H1 (cell line): Measurements from ENCODE around the gene SERGEF. TPM values are rescaled to one million over a fixed set of nuclear protein-coding genes. Genes with fewer than 3 reads are reported as not detected.

Source experiments
- CTCF ChIA-PET: fragments of 300-600 bp; sonication (Branson Sonifier 250); formaldehyde crosslinking; loops from one replicate; lab custom pipeline; 2021; ENCODE audit not compliant: partially characterized antibody; lab: Charles Lee
- POLR2A ChIA-PET: fragments of 300-600 bp; sonication (Branson Sonifier 250); formaldehyde crosslinking; loops from one replicate; lab custom pipeline; 2021; ENCODE audit warnings: inconsistent platforms; ENCODE audit not compliant: partially characterized antibody; lab: Charles Lee
- DNase-seq, 2 experiments: peaks; one replicate each; pipeline versions ENCODE4 v3.0.0 to v3.0.0-alpha.2; 2010 to 2022; ENCODE audit warnings: low spot score in 2 of 2, low read depth in 1 of 2, mixed read lengths in 1 of 2
- FAIRE-seq: peaks from 2 replicates; lab custom pipeline; 2011; peaks lifted over from hg19 to GRCh38; lab: Jason Lieb, UNC
- H2AFZ ChIP-seq: 2 replicates; pipeline ENCODE4 v1.8.1; 2012; ENCODE audit warnings: low read length, inconsistent platforms
- H2AK5ac ChIP-seq: 2 replicates; pipeline ENCODE4 v1.6.1; 2013; ENCODE audit warnings: low read depth, low read length
- H2BK120ac ChIP-seq: replicated peaks from 2 replicates; pipeline ENCODE3; 2013; ENCODE audit warnings: low read depth, low read length, inconsistent platforms
- H2BK12ac ChIP-seq: 2 replicates; pipeline ENCODE4 v1.6.1; 2013; ENCODE audit warnings: low read depth, low read length
- H2BK15ac ChIP-seq: 2 replicates; pipeline ENCODE4 v1.6.1; 2013; ENCODE audit warnings: low read length
- H2BK20ac ChIP-seq: 2 replicates; pipeline ENCODE4 v1.6.1; 2013; ENCODE audit warnings: low read length
- H2BK5ac ChIP-seq: 2 replicates; pipeline ENCODE4 v1.6.1; 2013; ENCODE audit warnings: low read depth, low read length
- H3K14ac ChIP-seq: 2 replicates; pipeline ENCODE4 v1.6.1; 2013; ENCODE audit warnings: inconsistent platforms; ENCODE audit not compliant: insufficient read length
- H3K18ac ChIP-seq: 2 replicates; pipeline ENCODE4 v1.6.1; 2013; ENCODE audit warnings: low read length; ENCODE audit errors: extremely low read depth
- H3K23ac ChIP-seq: 2 replicates; pipeline ENCODE4 v1.6.1; 2013; ENCODE audit warnings: inconsistent platforms; ENCODE audit not compliant: insufficient read length
- H3K23me2 ChIP-seq: 2 replicates; pipeline ENCODE4 v1.6.1; 2013; ENCODE audit warnings: low read depth, low read length
- H3K27ac ChIP-seq: 2 replicates; pipeline ENCODE4 v1.6.1; 2011; ENCODE audit warnings: low read depth, low read length, inconsistent platforms
- H3K27me3 ChIP-seq, 4 experiments: replicated peaks in 1 of 4; 1 replicate in 1 of 4; 2 replicates in 3 of 4; pipeline versions ENCODE4 v1.6.1 to v1.8.1; 2011 to 2013; ENCODE audit warnings: low read length in 3 of 4, mild to moderate bottlenecking in 3 of 4, inconsistent platforms in 2 of 4, mixed read lengths in 2 of 4, moderate library complexity in 1 of 4; ENCODE audit not compliant: control insufficient read depth in 3 of 4, insufficient read depth in 3 of 4; ENCODE audit errors: extremely low read depth in 1 of 4
- H3K36me3 ChIP-seq, 4 experiments: 2 replicates each; pipeline versions ENCODE4 v1.6.1 to v1.8.1; 2011 to 2013; ENCODE audit warnings: mild to moderate bottlenecking in 4 of 4, low read length in 3 of 4, moderate library complexity in 2 of 4, control low read depth in 1 of 4, inconsistent platforms in 1 of 4; ENCODE audit not compliant: insufficient read depth in 4 of 4, control insufficient read depth in 2 of 4
- H3K4ac ChIP-seq: replicated peaks from 2 replicates; pipeline ENCODE3; 2013; ENCODE audit warnings: low read length, low read depth, mixed read lengths, inconsistent platforms; ENCODE audit not compliant: insufficient read length
- H3K4me1 ChIP-seq, 4 experiments: replicated peaks in 1 of 4; 1 replicate in 1 of 4; 2 replicates in 3 of 4; pipeline versions ENCODE4 v1.6.1 to v1.8.1; 2011 to 2013; ENCODE audit warnings: low read length in 3 of 4, inconsistent platforms in 2 of 4, mixed read lengths in 1 of 4; ENCODE audit not compliant: insufficient read depth in 4 of 4, control insufficient read depth in 3 of 4
- H3K4me2 ChIP-seq, 2 experiments: 2 replicates each; pipeline versions ENCODE4 v1.6.1 to v1.8.1; 2011 to 2013; ENCODE audit warnings: low read depth in 2 of 2, low read length in 2 of 2, control low read depth in 1 of 2, inconsistent platforms in 1 of 2, mild to moderate bottlenecking in 1 of 2; ENCODE audit not compliant: insufficient read depth in 1 of 2
- H3K4me3 ChIP-seq, 4 experiments: fragments of 200-600, 300-600 bp in 1 of 4; sonication (generic), shearing (Covaris generic), sonication (Bioruptor Twin) in 1 of 4; 2 replicates each; pipeline versions ENCODE4 v1.5.1 to v1.8.1; 2011 to 2016; ENCODE audit warnings: low read length in 4 of 4, low read depth in 3 of 4, control low read depth in 2 of 4, inconsistent platforms in 2 of 4, mild to moderate bottlenecking in 2 of 4, mixed read lengths in 1 of 4, moderate library complexity in 1 of 4; ENCODE audit not compliant: insufficient read depth in 2 of 4; ENCODE audit errors: extremely low read depth in 1 of 4
- H3K56ac ChIP-seq: replicated peaks from 2 replicates; pipeline ENCODE3; 2013; ENCODE audit warnings: low read depth, mild to moderate bottlenecking, mixed read lengths, low read length, inconsistent platforms; ENCODE audit not compliant: insufficient read length
- H3K79me1 ChIP-seq: 2 replicates; pipeline ENCODE4 v1.6.1; 2013; ENCODE audit warnings: low read depth, low read length, control low read depth
- H3K79me2 ChIP-seq, 2 experiments: 2 replicates each; pipeline versions ENCODE4 v1.6.1 to v1.8.1; 2012 to 2013; ENCODE audit warnings: low read length in 2 of 2, mild to moderate bottlenecking in 2 of 2, inconsistent platforms in 1 of 2; ENCODE audit not compliant: insufficient read depth in 2 of 2, control insufficient read depth in 1 of 2
- H3K9ac ChIP-seq, 4 experiments: replicated peaks in 1 of 4; 1 replicate in 1 of 4; 2 replicates in 3 of 4; pipeline versions ENCODE4 v1.6.1 to v1.8.1; 2011 to 2013; ENCODE audit warnings: low read depth in 3 of 4, low read length in 3 of 4, control low read depth in 2 of 4, mild to moderate bottlenecking in 2 of 4, moderate library complexity in 2 of 4, inconsistent platforms in 1 of 4; ENCODE audit errors: extremely low read depth in 1 of 4
- H3K9me3 ChIP-seq, 2 experiments: 2 replicates each; pipeline versions ENCODE4 v1.6.1 to v1.8.1; 2012 to 2013; ENCODE audit warnings: mild to moderate bottlenecking in 2 of 2, moderate library complexity in 2 of 2, control low read depth in 1 of 2, inconsistent platforms in 1 of 2, low read depth in 1 of 2, low read length in 1 of 2, mixed read lengths in 1 of 2; ENCODE audit not compliant: insufficient read depth in 2 of 2
- H4K20me1 ChIP-seq, 2 experiments: replicated peaks in 1 of 2; 2 replicates each; pipeline versions ENCODE3 to v1.8.1; 2011 to 2013; ENCODE audit warnings: inconsistent platforms in 2 of 2, low read length in 2 of 2, mild to moderate bottlenecking in 1 of 2; ENCODE audit not compliant: insufficient read depth in 2 of 2, control insufficient read depth in 1 of 2
- H4K5ac ChIP-seq: 2 replicates; pipeline ENCODE4 v1.6.1; 2013; ENCODE audit warnings: low read length, low read depth, mixed read lengths, inconsistent platforms; ENCODE audit not compliant: insufficient read length
- H4K8ac ChIP-seq: 2 replicates; pipeline ENCODE4 v1.8.0; 2013; ENCODE audit warnings: mild to moderate bottlenecking, moderate library complexity, low read length, inconsistent platforms; ENCODE audit not compliant: insufficient read depth; ENCODE audit errors: extremely low read depth
- H4K91ac ChIP-seq: replicated peaks from 2 replicates; pipeline ENCODE3; 2013; ENCODE audit warnings: low read length, mixed read lengths, inconsistent platforms; ENCODE audit not compliant: insufficient read length
- CEBPB ChIP-seq: IDR thresholded peaks from 2 replicates; pipeline ENCODE4 v1.6.1; 2012; ENCODE audit warnings: low read depth, low read length
- POLR2AphosphoS5 ChIP-seq: IDR thresholded peaks from 2 replicates; pipeline ENCODE4 v1.6.1; 2011; ENCODE audit warnings: low read depth, low read length
- RAD21 ChIP-seq, 2 experiments: IDR thresholded peaks in 1 of 2; conservative IDR thresholded peaks in 1 of 2; 2 replicates each; pipeline ENCODE4 v1.6.1; 2011; ENCODE audit warnings: low read depth in 2 of 2, low read length in 2 of 2, improper control_type of control experiment in 1 of 2, inconsistent platforms in 1 of 2, mild to moderate bottlenecking in 1 of 2, moderate library complexity in 1 of 2
- SIN3A ChIP-seq, 2 experiments: IDR thresholded peaks in 1 of 2; conservative IDR thresholded peaks in 1 of 2; 2 replicates each; pipeline ENCODE4 v1.6.1; 2011 to 2012; ENCODE audit warnings: low read length in 2 of 2, improper control_type of control experiment in 1 of 2, low read depth in 1 of 2, mild to moderate bottlenecking in 1 of 2
- WGBS, 2 experiments: shearing (Covaris generic) in 1 of 2; methylation state at CpG; one replicate each; pipeline versions ENCODE4 v1.1.6 to v1.1.7; 2013 to 2015; ENCODE audit warnings: low lambda C conversion rate in 2 of 2, mixed read lengths in 2 of 2, inconsistent platforms in 1 of 2, low coverage in 1 of 2, missing lambda C conversion rate in 1 of 2; ENCODE audit not compliant: insufficient replicate concordance in 2 of 2, insufficient coverage in 1 of 2, insufficient read length in 1 of 2; ENCODE audit errors: extremely low coverage in 1 of 2, missing lambda C conversion rate in 1 of 2; 5-methylcytosine and 5-hydroxymethylcytosine counted together
- polyA plus RNA-seq, 7 experiments: library from polyadenylated mRNA; depleted of rRNA in 3 of 7; stranded (reverse) in 5 of 7; unstranded in 2 of 7; fragments of >200 nt in 5 of 7; fragments of 200-250 nt in 2 of 7; gene quantifications; 1 replicate in 5 of 7; 2 replicates in 1 of 7; 4 replicates in 1 of 7; pipeline versions ENCODE4 v1.2.1 to v1.2.3, GENCODE V29; 2011 to 2013; ENCODE audit warnings: missing spikeins in 2 of 7, mixed read lengths in 2 of 7
- total RNA-seq: library from RNA; stranded (reverse); fragmentation: NEBNext Ultra II Directional; extraction: Animal tissue kit (Norgen Biotek cat#: 25700); gene quantifications from 2 replicates; pipeline ENCODE4 v1.2.1, GENCODE V29; 2021

The SERGEF gene
- total and polyA plus RNA-seq, 2 of the 8 experiments (the other 6 are each of a cell fraction or from before 2014, with no cell fraction given): 16.6 to 28.8 TPM

- no peaks in the 10 kb centered on the region for H3K9me3 ChIP-seq
- H2BK15ac ChIP-seq: no peak overlapping the region
- H4K5ac ChIP-seq: no peak overlapping the region
- no peak overlapping the region for H3K14ac ChIP-seq
- H2AFZ ChIP-seq: no peak overlapping the region
- peaks cover 0 to 2% of the 10 kb centered on the region in 2 experiments for H4K20me1 ChIP-seq
- H3K79me1 ChIP-seq: no peaks in the 10 kb centered on the region
- H2BK5ac ChIP-seq: no peak overlapping the region
- no peak overlapping the region for H3K23ac ChIP-seq
- no peak overlapping the region for H2BK20ac ChIP-seq
- no peak overlapping the region for H2BK120ac ChIP-seq
- POLR2A ChIA-PET: interaction anchor here (0.6 kb wide), 1 partner anchor 71 kb away, joined by 4 read pairs; no protein-coding TSS in a partner anchor
- peak; percentile 9; the same call in 1 of the 2 replicates for TF ChIP-seq CEBPB
- 0 out of 4 replicates have a peak, but pooled peaks of 1 of the 2 experiments have one; percentile 12 for TF ChIP-seq RAD21 (IDR thresholded peaks at IDR 0.05 in 1 of 2, conservative IDR thresholded peaks at IDR 0.05 in 1 of 2; ENCODE audit: low read depth in 2 of 2, low read length in 2 of 2)
- TF ChIP-seq POLR2AphosphoS5: no peak
- no peak for TF ChIP-seq SIN3A (conservative IDR thresholded peaks at IDR 0.05 in 1 of 2, IDR thresholded peaks at IDR 0.05 in 1 of 2; ENCODE audit: low read depth in 1 of 2, low read length in 2 of 2)
- TF ChIP-seq, all 59 proteins: peak for 2
- H3K27me3 ChIP-seq: no peaks in the 10 kb centered on the region
- DNase-seq: no peak
- H3K56ac ChIP-seq: no peak overlapping the region
- no peak overlapping the region for H3K4me3 ChIP-seq
- H3K4me1 ChIP-seq: 0 out of 7 replicates have a peak, but pooled peaks cover 0 to 3% (median 0%) of the 10 kb centered on the region in 4 experiments
- H4K8ac ChIP-seq: no peak overlapping the region
- no peak overlapping the region for H2BK12ac ChIP-seq
- no peak overlapping the region for H3K9ac ChIP-seq
- no peak overlapping the region for H3K4me2 ChIP-seq
- H3K23me2 ChIP-seq: peaks cover 1% of the 10 kb centered on the region; the same call in 1 of the 2 replicates
- peaks cover 0 to 7% (median 3%) of the 10 kb centered on the region in 4 experiments; a peak in 5 of 8 replicates for H3K36me3 ChIP-seq
- no peak overlapping the region for H3K27ac ChIP-seq
- no peak overlapping the region for H3K4ac ChIP-seq
- no peaks in the 10 kb centered on the region for H3K79me2 ChIP-seq
- no peak for FAIRE-seq
- no peak overlapping the region for H3K18ac ChIP-seq
- WGBS, 2 experiments: 87% methylated on average over 4 of the region's 4 CpGs; no CpG with 5 or more reads in 1 of the 2 experiments
- no peak overlapping the region for H4K91ac ChIP-seq
- no peak overlapping the region for H2AK5ac ChIP-seq
- CTCF ChIA-PET: interaction anchor here (0.8 to 1.7 kb wide), 7 partner anchors 9 to 169 kb away, joined by 3 to 11 read pairs (median 3); no protein-coding TSS in a partner anchor
Measured at GRCh38 chr11:18005376-18006129, 7.3 kb downstream of the SERGEF start.
